ENCODE results near the gene KLHL6.

Gene KLHL6

DNA sequence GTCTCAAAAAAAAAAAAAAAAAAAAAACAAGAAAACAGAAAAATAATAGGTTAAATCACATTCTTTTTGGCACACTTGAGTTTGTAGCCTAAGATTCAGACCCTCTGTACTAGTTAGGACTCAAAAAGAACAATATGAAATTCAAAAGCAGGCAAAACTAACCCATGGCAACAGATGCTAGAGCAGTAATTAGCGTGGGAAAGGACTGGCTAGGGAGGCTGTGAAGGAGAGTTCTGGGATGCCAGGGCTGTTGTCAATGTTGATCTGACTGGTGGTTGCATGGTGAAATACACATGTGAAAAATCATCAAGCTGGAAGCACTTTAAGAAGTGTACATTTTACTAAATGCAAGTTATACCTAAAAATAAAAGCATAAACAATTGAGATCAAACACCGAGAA lies 35.6 kb downstream of the KLHL6 start:
- no peaks in the 10 kb centered on the region for H4K20me1 ChIP-seq (ENCODE audit: low read depth, low read length)
- H2AFZ ChIP-seq (ENCODE audit: low read depth, low read length, severe bottlenecking): no peak overlapping the region
- H3K27me3 ChIP-seq (ENCODE audit: low read length): no peaks in the 10 kb centered on the region
- H3K79me2 ChIP-seq (ENCODE audit: insufficient read depth, low read length): peaks cover 59% of the 10 kb centered on the region
- H3K4me2 ChIP-seq (ENCODE audit: low read depth, low read length, poor library complexity, severe bottlenecking): peak overlapping the region; percentile 96
- peaks cover 51% of the 10 kb centered on the region for H3F3A ChIP-seq (ENCODE audit: insufficient read depth)
- no peaks in the 10 kb centered on the region for H3K9me3 ChIP-seq (ENCODE audit: insufficient read depth, low read length)
- H3K9me2 ChIP-seq (replicated peaks; ENCODE audit: insufficient read depth, low read length): no peaks in the 10 kb centered on the region
- TF ChIP-seq, protein P1, sequence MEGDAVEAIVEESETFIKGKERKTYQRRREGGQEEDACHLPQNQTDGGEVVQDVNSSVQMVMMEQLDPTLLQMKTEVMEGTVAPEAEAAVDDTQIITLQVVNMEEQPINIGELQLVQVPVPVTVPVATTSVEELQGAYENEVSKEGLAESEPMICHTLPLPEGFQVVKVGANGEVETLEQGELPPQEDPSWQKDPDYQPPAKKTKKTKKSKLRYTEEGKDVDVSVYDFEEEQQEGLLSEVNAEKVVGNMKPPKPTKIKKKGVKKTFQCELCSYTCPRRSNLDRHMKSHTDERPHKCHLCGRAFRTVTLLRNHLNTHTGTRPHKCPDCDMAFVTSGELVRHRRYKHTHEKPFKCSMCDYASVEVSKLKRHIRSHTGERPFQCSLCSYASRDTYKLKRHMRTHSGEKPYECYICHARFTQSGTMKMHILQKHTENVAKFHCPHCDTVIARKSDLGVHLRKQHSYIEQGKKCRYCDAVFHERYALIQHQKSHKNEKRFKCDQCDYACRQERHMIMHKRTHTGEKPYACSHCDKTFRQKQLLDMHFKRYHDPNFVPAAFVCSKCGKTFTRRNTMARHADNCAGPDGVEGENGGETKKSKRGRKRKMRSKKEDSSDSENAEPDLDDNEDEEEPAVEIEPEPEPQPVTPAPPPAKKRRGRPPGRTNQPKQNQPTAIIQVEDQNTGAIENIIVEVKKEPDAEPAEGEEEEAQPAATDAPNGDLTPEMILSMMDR (IDR thresholded peaks at IDR 0.05; ENCODE audit: insufficient read depth, low read length, poor library complexity, severe bottlenecking): no peak
- no peak for TF ChIP-seq EZH2phosphoT487 (conservative IDR thresholded peaks at IDR 0.05; ENCODE audit: low read length)
- H3K36me3 ChIP-seq (ENCODE audit: low read length): peaks cover 4% of the 10 kb centered on the region; the same call in 1 of the 2 replicates
- peak overlapping the region; percentile 65 for H3K9ac ChIP-seq (ENCODE audit: low read length)
- H3K4me3 ChIP-seq (ENCODE audit: insufficient read depth, low read length, poor library complexity, severe bottlenecking): no peak overlapping the region
- H3K27ac ChIP-seq (ENCODE audit: low read depth, low read length): peak overlapping the region; percentile 99

DNA sequence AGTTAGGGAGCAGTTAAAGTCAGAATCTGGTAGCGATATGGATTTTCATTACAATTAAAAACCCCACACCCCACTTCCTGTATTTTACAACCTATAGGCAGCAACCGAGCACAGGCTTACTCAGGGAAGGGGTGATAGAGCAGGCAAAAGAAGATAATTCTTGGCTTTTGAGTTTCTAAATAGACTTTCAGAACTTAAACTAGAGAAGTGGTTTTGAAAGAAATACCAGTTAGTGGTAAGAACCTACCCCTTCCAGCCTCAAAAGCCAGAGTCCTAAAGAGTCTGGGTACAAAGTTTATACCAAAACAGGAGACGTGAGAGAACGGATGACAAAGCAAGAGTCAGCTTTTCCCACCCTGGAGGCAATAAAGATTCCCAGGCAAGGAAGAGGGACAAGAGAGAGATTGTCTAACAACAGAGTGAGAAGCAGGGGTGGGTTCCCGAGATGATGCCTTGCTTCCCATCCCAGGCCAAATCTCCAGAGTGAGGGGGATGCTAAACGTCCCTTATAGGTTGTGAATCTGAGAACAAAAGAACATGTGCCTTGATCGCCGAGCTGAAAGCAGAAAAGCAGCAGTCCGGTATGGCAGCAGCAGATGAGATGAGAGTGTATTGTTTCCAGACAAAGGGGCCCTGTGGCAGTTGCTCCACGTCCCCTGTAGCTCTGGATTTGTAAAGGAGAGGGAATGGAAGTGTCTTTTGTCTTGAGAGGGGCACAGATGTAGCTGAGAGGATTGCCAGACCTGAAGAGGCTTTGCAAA lies 36.8 kb downstream of the KLHL6 start:
- Histone ChIP-seq H3F3A (ENCODE audit: insufficient read depth) (peaks cover 47% of the 10 kb centered on the region), H4K20me1 (ENCODE audit: low read depth, low read length) (no peaks in the 10 kb centered on the region), H3K27ac (ENCODE audit: low read depth, low read length) (peak overlapping the region; percentile 99), H3K4me2 (ENCODE audit: low read depth, low read length, poor library complexity, severe bottlenecking) (peak overlapping the region; percentile 96), H3K9me3 (ENCODE audit: insufficient read depth, low read length) (no peaks in the 10 kb centered on the region), H3K9me2 (replicated peaks; ENCODE audit: insufficient read depth, low read length) (no peaks in the 10 kb centered on the region), H3K9ac (ENCODE audit: low read length) (peak overlapping the region; percentile 65), H3K27me3 (ENCODE audit: low read length) (no peaks in the 10 kb centered on the region), H3K4me3 (ENCODE audit: insufficient read depth, low read length, poor library complexity, severe bottlenecking) (peak overlapping the region; percentile 0), H3K36me3 (ENCODE audit: low read length) (no peaks in the 10 kb centered on the region), H2AFZ (ENCODE audit: low read depth, low read length, severe bottlenecking) (no peak overlapping the region), H3K79me2 (ENCODE audit: insufficient read depth, low read length) (peaks cover 58% of the 10 kb centered on the region)
- TF ChIP-seq, protein P1 (IDR thresholded peaks at IDR 0.05; ENCODE audit: insufficient read depth, low read length, poor library complexity, severe bottlenecking): no peak
- TF ChIP-seq EZH2phosphoT487 (conservative IDR thresholded peaks at IDR 0.05; ENCODE audit: low read length): no peak

DNA sequence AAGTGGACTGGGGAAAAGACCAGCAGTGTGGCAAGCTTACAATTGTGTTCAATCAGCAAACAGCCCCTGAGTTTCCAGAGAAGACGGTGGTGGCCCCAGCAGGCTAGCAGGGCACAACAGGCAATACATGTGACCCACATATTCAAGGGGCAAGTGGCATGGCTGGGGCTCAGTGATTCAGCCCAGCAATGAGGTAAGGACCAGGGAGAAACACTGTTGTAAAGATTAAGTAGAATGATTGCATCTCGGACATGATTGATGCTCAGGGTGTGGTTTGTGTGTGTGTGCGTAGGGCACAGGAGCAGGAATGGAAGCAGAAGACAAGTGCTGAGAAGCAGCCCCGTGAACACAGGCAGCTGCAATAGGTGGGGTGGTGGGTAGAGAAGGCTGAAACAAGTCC lies 37.9 kb downstream of the KLHL6 start:
- Histone ChIP-seq H3K79me2 (ENCODE audit: insufficient read depth, low read length) (peaks cover 66% of the 10 kb centered on the region), H3K9me3 (ENCODE audit: insufficient read depth, low read length) (no peaks in the 10 kb centered on the region), H3F3A (ENCODE audit: insufficient read depth) (peaks cover 53% of the 10 kb centered on the region), H3K9me2 (replicated peaks; ENCODE audit: insufficient read depth, low read length) (no peaks in the 10 kb centered on the region), H2AFZ (ENCODE audit: low read depth, low read length, severe bottlenecking) (no peak overlapping the region), H3K9ac (ENCODE audit: low read length) (peak overlapping the region; percentile 65), H3K4me2 (ENCODE audit: low read depth, low read length, poor library complexity, severe bottlenecking) (peak overlapping the region; percentile 96), H3K4me3 (ENCODE audit: insufficient read depth, low read length, poor library complexity, severe bottlenecking) (no peak overlapping the region), H4K20me1 (ENCODE audit: low read depth, low read length) (no peaks in the 10 kb centered on the region), H3K36me3 (ENCODE audit: low read length) (no peaks in the 10 kb centered on the region), H3K27me3 (ENCODE audit: low read length) (no peaks in the 10 kb centered on the region), H3K27ac (ENCODE audit: low read depth, low read length) (peak overlapping the region; percentile 99)
- TF ChIP-seq, protein P1 (IDR thresholded peaks at IDR 0.05; ENCODE audit: insufficient read depth, low read length, poor library complexity, severe bottlenecking): no peak
- no peak for TF ChIP-seq EZH2phosphoT487 (conservative IDR thresholded peaks at IDR 0.05; ENCODE audit: low read length)

Measured in SU-DHL-6 (cell line).